AG04449 (cell line): ENCODE results near the gene SMCR8.

Experiments used
- CTCF ChIA-PET: fragments of 350-600 bp; formaldehyde crosslinking; extraction: SDS; loops from one replicate; lab custom pipeline; 2021; ENCODE audit warnings: antibody characterized with exemption; lab: Yijun Ruan, JAX
- POLR2A ChIA-PET: fragments of 400-600, 350-600 bp; formaldehyde crosslinking; extraction: SDS; loops from one replicate; lab custom pipeline; 2020; ENCODE audit warnings: antibody characterized with exemption, inconsistent platforms; lab: Yijun Ruan, JAX
- DNase-seq: peaks from one replicate; pipeline ENCODE4 v3.0.0-alpha.2; 2010; ENCODE audit warnings: low read depth, low spot score
- H3K4me3 ChIP-seq: 2 replicates; pipeline ENCODE4 v1.5.1; 2011; ENCODE audit warnings: low read depth, mild to moderate bottlenecking, control low read depth, low read length
- CTCF ChIP-seq: IDR thresholded peaks from one replicate; pipeline ENCODE4 v1.5.1; 2011; ENCODE audit warnings: mild to moderate bottlenecking, moderate library complexity, low read length, control low read depth, inconsistent platforms; ENCODE audit not compliant: insufficient read depth; ENCODE audit errors: missing control alignments

Gene SMCR8

GRCh38 chr17:18314731-18315561 is at the start of gene SMCR8, which contains the start of gene TOP3A:
SMCR8 (plus strand) TSS chr17:18315293; CDS start chr17:18315790, 497 bp downstream.
TOP3A (minus strand) TSS chr17:18314994; CDS start chr17:18314778, 216 bp downstream.
- DNase-seq: peak; percentile 95
- peak within 1 kb of the TSS; percentile 96 for H3K4me3 ChIP-seq
- TF ChIP-seq CTCF: no peak
- POLR2A ChIA-PET: interaction anchor here (0.7 to 0.9 kb wide), 2 partner anchors 13 to 27 kb away, joined by 3 to 4 read pairs; no protein-coding TSS in a partner anchor
- CTCF ChIA-PET: no interaction called here

GRCh38 chr17:18267366-18267765 is 47.7 kb upstream of the SMCR8 start:
- ChIA-PET POLR2A (no interaction called here), CTCF (no interaction called here)
- no peak for TF ChIP-seq CTCF
- H3K4me3 ChIP-seq: no peak overlapping the region
- DNase-seq: no peak

- CTCF ChIA-PET: interaction anchor here (0.9 kb wide), 1 partner anchor 19 kb away, joined by 3 read pairs; no protein-coding TSS in a partner anchor
Measured at GRCh38 chr17:18267927-18268711, 47.0 kb upstream of the SMCR8 start.

GRCh38 chr17:18270046-18270931 is 44.8 kb upstream of the SMCR8 start:
- POLR2A ChIA-PET: no interaction called here
- H3K4me3 ChIP-seq: no peak overlapping the region
- CTCF ChIA-PET: interaction anchor here (0.9 to 1.2 kb wide), 3 partner anchors 9 to 53 kb away, joined by 3 read pairs; no protein-coding TSS in a partner anchor
- DNase-seq: no peak
- TF ChIP-seq CTCF: no peak

More at GRCh38 chr17:18267927-18268711, 47.0 kb upstream of the SMCR8 start:
- TF ChIP-seq CTCF: no peak
- no peak overlapping the region for H3K4me3 ChIP-seq
- DNase-seq: no peak
- POLR2A ChIA-PET: no interaction called here

GRCh38 chr17:18277076-18277475 is 38.0 kb upstream of the SMCR8 start:
- no peak overlapping the region for H3K4me3 ChIP-seq
- ChIA-PET CTCF (no interaction called here), POLR2A (no interaction called here)
- TF ChIP-seq CTCF: no peak
- DNase-seq: no peak
